K562 (cell line): Measurements from ENCODE around the gene ITGA6. TPM values are rescaled to one million over a fixed set of nuclear protein-coding genes. Genes with fewer than 3 reads are reported as not detected.

ENCODE experiments used
- ATAC-seq: fragments of 200-7000 bp; cut with Tn5 transposase; 3 replicates; pipeline ENCODE4 v1.9.1; 2020; ENCODE audit warnings: moderate library complexity
- BruUV-seq: library from RNA; stranded (reverse); fragments of 400-500 nt; replicated peaks from 2 replicates; lab custom pipeline; 2021; lab: Mats Ljungman, UMichigan
- CTCF ChIA-PET: fragments of 300-600 bp; formaldehyde crosslinking; extraction: SDS; loops from one replicate; lab custom pipeline; 2021; ENCODE audit warnings: low intra/inter-chr PET ratio; lab: Yijun Ruan, JAX
- POLR2A ChIA-PET: fragments of 300-600, 350-650 bp; sonication (Branson Sonifier 250); formaldehyde crosslinking; extraction: SDS; loops from one replicate; lab custom pipeline; 2021; ENCODE audit warnings: antibody characterized with exemption, inconsistent platforms; lab: Yijun Ruan, JAX
- DNase-seq, 4 experiments: peaks; one replicate each; pipeline versions ENCODE4 v3.0.0 to v3.0.0-alpha.2; 2011 to 2018; ENCODE audit warnings: low spot score in 3 of 4, mixed read lengths in 3 of 4; ENCODE audit errors: extremely low read depth in 1 of 4
- FAIRE-seq: peaks from 2 replicates; lab custom pipeline; 2011; peaks lifted over from hg19 to GRCh38; lab: Jason Lieb, UNC
- H2AFZ ChIP-seq: 2 replicates; pipeline ENCODE4 v1.6.0; 2011; ENCODE audit warnings: low read depth, low read length, control low read depth, inconsistent platforms
- H3K27ac ChIP-seq: fragments of 200-600 bp; 3 replicates; pipeline ENCODE4 v1.8.0; 2011; ENCODE audit warnings: low read depth, mild to moderate bottlenecking, control low read depth, inconsistent platforms, low read length, moderate library complexity, mixed read lengths; ENCODE audit errors: extremely low read depth
- H3K27me3 ChIP-seq, 2 experiments: fragments of 300-600 bp in 1 of 2; 2 replicates in 1 of 2; 3 replicates in 1 of 2; pipeline versions ENCODE4 v1.6.0 to v1.8.0; 2011; ENCODE audit warnings: inconsistent platforms in 2 of 2, low read length in 2 of 2, mild to moderate bottlenecking in 1 of 2, mixed read lengths in 1 of 2, moderate library complexity in 1 of 2; ENCODE audit not compliant: control insufficient read depth in 2 of 2, insufficient read depth in 2 of 2
- H3K36me3 ChIP-seq: fragments of 300-600 bp; 3 replicates; pipeline ENCODE4 v1.8.0; 2011; ENCODE audit warnings: mild to moderate bottlenecking, low read length, inconsistent platforms; ENCODE audit not compliant: control insufficient read depth, insufficient read depth
- H3K4me1 ChIP-seq, 2 experiments: fragments of 200-600 bp in 1 of 2; replicated peaks in 1 of 2; 2 replicates in 1 of 2; 3 replicates in 1 of 2; pipeline versions ENCODE4 v1.5.1 to v1.8.0; 2011; ENCODE audit warnings: inconsistent platforms in 2 of 2, low read length in 2 of 2, mild to moderate bottlenecking in 1 of 2, mixed read lengths in 1 of 2, moderate library complexity in 1 of 2; ENCODE audit not compliant: control insufficient read depth in 2 of 2, insufficient read depth in 2 of 2
- H3K4me2 ChIP-seq: 2 replicates; pipeline ENCODE4 v1.6.1; 2011; ENCODE audit warnings: low read length, control low read depth, inconsistent platforms, mixed read lengths; ENCODE audit not compliant: insufficient read depth
- H3K4me3 ChIP-seq: fragments of 200-600 bp; sonication (generic), shearing (Covaris generic); 2 replicates; pipeline ENCODE4 v1.5.1; 2016; ENCODE audit warnings: control low read depth, inconsistent platforms
- H3K79me2 ChIP-seq: fragments of 200-600 bp; 3 replicates; pipeline ENCODE4 v1.8.0; 2011; ENCODE audit warnings: low read length, inconsistent platforms; ENCODE audit not compliant: control insufficient read depth, insufficient read depth
- H3K9ac ChIP-seq, 2 experiments: 2 replicates each; pipeline versions ENCODE4 v1.6.0 to v1.6.1; 2011; ENCODE audit warnings: low read depth in 2 of 2, low read length in 2 of 2, control low read depth in 1 of 2, inconsistent platforms in 1 of 2, mild to moderate bottlenecking in 1 of 2, mixed read lengths in 1 of 2; ENCODE audit not compliant: insufficient read depth in 1 of 2
- H3K9me1 ChIP-seq: one replicate; pipeline ENCODE4 v1.6.0; 2011; ENCODE audit warnings: inconsistent platforms, mild to moderate bottlenecking, low read length, moderate library complexity; ENCODE audit not compliant: control insufficient read depth, insufficient read depth
- H3K9me3 ChIP-seq: replicated peaks from 2 replicates; pipeline ENCODE4 v1.5.1; 2011; ENCODE audit warnings: low read depth, low read length, inconsistent platforms; ENCODE audit not compliant: control insufficient read depth, insufficient read depth
- H4K20me1 ChIP-seq: replicated peaks from 2 replicates; pipeline ENCODE4 v1.6.1; 2011; ENCODE audit warnings: low read length, inconsistent platforms, mixed read lengths; ENCODE audit not compliant: control insufficient read depth, insufficient read depth
- ARID3B ChIP-seq: fragments of 250-450 bp; sonication (Bioruptor Pico); IDR thresholded peaks from 2 replicates; pipeline ENCODE4 v1.4.0; 2020; ENCODE audit warnings: borderline replicate concordance
- CBX1 ChIP-seq: sonication (generic); IDR thresholded peaks from 2 replicates; pipeline ENCODE4 v1.6.1; 2016; ENCODE audit warnings: antibody characterized with exemption, low read depth, mild to moderate bottlenecking
- HNRNPK ChIP-seq: fragments of 200-400 bp; formaldehyde crosslinking; IDR thresholded peaks from one replicate; pipeline ENCODE4 v1.6.1; 2018; ENCODE audit warnings: mild to moderate bottlenecking, low read depth, low read length; ENCODE audit not compliant: poor library complexity, severe bottlenecking
- KAT2B ChIP-seq: IDR thresholded peaks from one replicate; pipeline ENCODE4 v1.6.1; 2012; ENCODE audit warnings: low read depth, mild to moderate bottlenecking, control low read depth, inconsistent platforms, low read length, moderate library complexity
- PML ChIP-seq: IDR thresholded peaks from 2 replicates; pipeline ENCODE4 v1.6.1; 2012; ENCODE audit warnings: low read length, inconsistent platforms
- PTTG1 ChIP-seq: fragments of 450-650 bp; IDR thresholded peaks from 2 replicates; pipeline ENCODE4 v1.6.1; 2016; ENCODE audit warnings: low read depth, mild to moderate bottlenecking, missing genetic modification characterization, missing compliant biosample characterization
- ZNF644 ChIP-seq: fragments of 200-800 bp; sonication (Bioruptor generic); IDR thresholded peaks from 2 replicates; pipeline ENCODE4 v1.6.1; 2016; ENCODE audit warnings: low read depth, missing genetic modification characterization, missing compliant biosample characterization
- in situ Hi-C: fragments of 300-500 bp; cut with MboI; formaldehyde crosslinking; loops from 4 replicates; pipeline ENCODE4 v1.15.0; 2018; ENCODE audit warnings: inconsistent platforms, mixed read lengths
- intact Hi-C: fragments of 100-400 bp; cut with micrococcal nuclease; formaldehyde crosslinking; loops from 2 replicates; pipeline ENCODE4 v1.14.2; 2022
- polyA plus RNA-seq, 8 experiments: library from polyadenylated mRNA; depleted of rRNA in 4 of 8; stranded (reverse) in 5 of 8; unstranded in 3 of 8; fragments of >200 nt; fragmentation: Nextera tagmentation in 2 of 8; fragmentation: Illumina TruSeq in 1 of 8; extraction: Ambion mirVana in 2 of 8; extraction: Trizol in 1 of 8; gene quantifications; 2 replicates each; pipeline versions ENCODE4 v1.2.1 to v1.2.3, GENCODE V29; 2011 to 2014; ENCODE audit warnings: inconsistent platforms in 1 of 8, missing spikeins in 1 of 8
- total RNA-seq, 7 experiments: library from RNA; depleted of rRNA in 6 of 7; stranded (reverse); fragments of >200 nt in 6 of 7; fragmentation: Illumina TruSeq in 2 of 7; extraction: Trizol in 2 of 7; gene quantifications; 2 replicates each; pipeline versions ENCODE4 v1.2.1 to v1.2.3, GENCODE V29; 2011 to 2021; ENCODE audit warnings: low replicate concordance in 1 of 7

The ITGA6 gene
- total and polyA plus RNA-seq, 9 of the 15 experiments (the other 6 are each of a cell fraction or from before 2014, with no cell fraction given), result 0.01 to 0.29 (median 0.05) TPM; not detected in 5

- no peak overlapping the region for H3K27ac ChIP-seq
- intact Hi-C loops (no loop called here), in situ Hi-C loops (loop anchor here (25.0 kb wide), 1 partner anchor 886 kb away; no protein-coding TSS in a partner anchor)
- no peaks in the 10 kb centered on the region for H3K9me3 ChIP-seq
- H3K9me1 ChIP-seq, result no peaks in the 10 kb centered on the region
- H3K4me3 ChIP-seq, result no peak overlapping the region
- no peaks in the 10 kb centered on the region for H3K36me3 ChIP-seq
- DNase-seq, result no peak
- H3K4me1 ChIP-seq, result no peaks in the 10 kb centered on the region
- no peaks in the 10 kb centered on the region for H3K79me2 ChIP-seq
- H3K27me3 ChIP-seq, result peaks cover 14 to 17% of the 10 kb centered on the region in 2 experiments; a peak in 3 of 5 replicates
- ChIA-PET POLR2A (interaction anchor here (1.2 kb wide), 1 partner anchor 12 kb away, joined by 7 read pairs; no protein-coding TSS in a partner anchor), CTCF (no interaction called here)
- no peak overlapping the region for H2AFZ ChIP-seq
- BruUV-seq, result no TSS peak
- H3K4me2 ChIP-seq, result no peak overlapping the region
- FAIRE-seq, result no peak
- no peak for ATAC-seq
- no peak for TF ChIP-seq HNRNPK
- no peak for TF ChIP-seq PTTG1 (tag)
- TF ChIP-seq PML, result no peak
- TF ChIP-seq ZNF644 (tag), result no peak
- no peak for TF ChIP-seq CBX1
- TF ChIP-seq KAT2B, result no peak
- no peak for TF ChIP-seq ARID3B (CRISPR knock-in tag)
- no peak overlapping the region for H3K9ac ChIP-seq
- H4K20me1 ChIP-seq, result no peaks in the 10 kb centered on the region
Measured at GRCh38 chr2:172473167-172473566, 45.8 kb downstream of the ITGA6 start.
